Endothelial cell (in vitro differentiated cells): ENCODE results near the gene G2E3. TPM values are rescaled to one million over a fixed set of nuclear protein-coding genes. Genes with fewer than 3 reads are reported as not detected.

ENCODE experiments used
- DNase-seq: peaks from one replicate; pipeline ENCODE4 v3.0.0; 2021; ENCODE audit warnings: low spot score
- H3K27ac Mint-ChIP-seq: one replicate; pipeline ENCODE4 v1.8.0; 2021; ENCODE audit warnings: mixed read lengths, inconsistent platforms; ENCODE audit not compliant: unreplicated experiment
- H3K27me3 Mint-ChIP-seq: one replicate; pipeline ENCODE4 v1.8.0; 2021; ENCODE audit warnings: mild to moderate bottlenecking, moderate library complexity, mixed read lengths, inconsistent platforms; ENCODE audit not compliant: unreplicated experiment
- H3K36me3 Mint-ChIP-seq: one replicate; pipeline ENCODE4 v1.8.0; 2021; ENCODE audit warnings: mild to moderate bottlenecking, low read depth, mixed read lengths, inconsistent platforms; ENCODE audit not compliant: unreplicated experiment
- H3K4me1 Mint-ChIP-seq: one replicate; pipeline ENCODE4 v1.8.0; 2021; ENCODE audit warnings: mild to moderate bottlenecking, mixed read lengths, inconsistent platforms; ENCODE audit not compliant: unreplicated experiment
- H3K4me3 Mint-ChIP-seq: one replicate; pipeline ENCODE4 v1.8.0; 2021; ENCODE audit warnings: mild to moderate bottlenecking, mixed read lengths, inconsistent platforms; ENCODE audit not compliant: unreplicated experiment
- H3K9me3 Mint-ChIP-seq: one replicate; pipeline ENCODE4 v1.8.0; 2021; ENCODE audit warnings: mixed read lengths, inconsistent platforms; ENCODE audit not compliant: unreplicated experiment
- CTCF ChIP-seq: fragments of 200-600 bp; sonication (generic); IDR thresholded peaks from one replicate; pipeline ENCODE4 v1.5.0; 2021; ENCODE audit warnings: antibody characterized with exemption; ENCODE audit not compliant: unreplicated experiment
- total RNA-seq: library from RNA; stranded (reverse); fragmentation: NEBNext Ultra II Directional; extraction: Animal tissue kit (Norgen Biotek cat#: 25700); gene quantifications from one replicate; pipeline ENCODE4 v1.2.1, GENCODE V29; 2021; ENCODE audit not compliant: unreplicated experiment

The G2E3 gene
- total RNA-seq, 1 donor from 2014 or later = 23.9 TPM

GRCh38 chr14:30547388-30548048 lies 11.4 kb upstream of the G2E3 start:
- Mint-ChIP-seq H3K27ac (no peak overlapping the region), H3K27me3 (peaks cover 2% of the 10 kb centered on the region), H3K4me3 (no peak overlapping the region), H3K4me1 (peaks cover 10% of the 10 kb centered on the region), H3K36me3 (peaks cover 4% of the 10 kb centered on the region), H3K9me3 (no peaks in the 10 kb centered on the region)
- TF ChIP-seq CTCF = no peak
- no peak for DNase-seq

GRCh38 chr14:30550335-30550734 lies 8.6 kb upstream of the G2E3 start:
- Mint-ChIP-seq H3K4me3 (no peak overlapping the region), H3K27me3 (peaks cover 2% of the 10 kb centered on the region), H3K9me3 (no peaks in the 10 kb centered on the region), H3K4me1 (peaks cover 10% of the 10 kb centered on the region), H3K27ac (no peak overlapping the region), H3K36me3 (peaks cover 4% of the 10 kb centered on the region)
- DNase-seq = no peak
- no peak for TF ChIP-seq CTCF

- H3K4me3 Mint-ChIP-seq = no peak overlapping the region
- peaks cover 13% of the 10 kb centered on the region for H3K4me1 Mint-ChIP-seq
- peaks cover 2% of the 10 kb centered on the region for H3K27me3 Mint-ChIP-seq
- TF ChIP-seq CTCF = no peak
- no peaks in the 10 kb centered on the region for H3K9me3 Mint-ChIP-seq
- DNase-seq = no peak
- H3K36me3 Mint-ChIP-seq = peaks cover 4% of the 10 kb centered on the region
- peak overlapping the region; percentile 70 for H3K27ac Mint-ChIP-seq
These were observed 7.5 kb upstream of the G2E3 start for GRCh38 chr14:30551460-30551859.

- no peaks in the 10 kb centered on the region for H3K27me3 Mint-ChIP-seq
- H3K4me1 Mint-ChIP-seq = peaks cover 13% of the 10 kb centered on the region
- no peak overlapping the region for H3K4me3 Mint-ChIP-seq
- no peak for DNase-seq
- TF ChIP-seq CTCF = no peak
- no peaks in the 10 kb centered on the region for H3K36me3 Mint-ChIP-seq
- no peak overlapping the region for H3K27ac Mint-ChIP-seq
- no peaks in the 10 kb centered on the region for H3K9me3 Mint-ChIP-seq
These were observed 5.5 kb upstream of the G2E3 start for GRCh38 chr14:30553311-30553989.

GRCh38 chr14:30558362-30558674 lies 640 bp upstream of the G2E3 start:
- H3K9me3 Mint-ChIP-seq = no peaks in the 10 kb centered on the region
- peak overlapping the region; percentile 99 for H3K4me3 Mint-ChIP-seq
- no peak for TF ChIP-seq CTCF
- peaks cover 8% of the 10 kb centered on the region for H3K36me3 Mint-ChIP-seq
- H3K27ac Mint-ChIP-seq = peak overlapping the region; percentile 91
- H3K27me3 Mint-ChIP-seq = peaks cover 5% of the 10 kb centered on the region
- no peak for DNase-seq
- H3K4me1 Mint-ChIP-seq = peaks cover 18% of the 10 kb centered on the region
